Heart left ventricle (tissue), 13 donors: Measurements from ENCODE around the gene SEZ6L2.

Source experiments
- POLR2A ChIP-seq, 2 donors: fragments of 450-650 bp; IDR thresholded peaks; one replicate each; pipeline ENCODE4 v1.6.1; 2017; ENCODE audit warnings: antibody characterized with exemption in 2 of 2, mild to moderate bottlenecking in 2 of 2, moderate library complexity in 2 of 2
- TF ChIP-seq, protein P1 (sequence below), 12 donors: fragments of 200-600 bp; sonication (generic) in 4 of 12; IDR thresholded peaks; one replicate each; pipeline versions ENCODE4 v1.5.0 to v1.8.0; 2018 to 2022; ENCODE audit warnings: antibody characterized with exemption in 12 of 12, mild to moderate bottlenecking in 5 of 12
- donor health status: ischemic (EF 13 %, LVEDD 7.1; RV severe dilation, severe dysfunction).
- donor health status: DM: no; HTN: yes; CAD: no.
- donor health status: DM: no; HTN: no; CAD: no.
- donor health status: ischemic (EF 25% LVEDD 6.9; RV normal size, moderate dysfunction).
- donor health status: ischemic (EF 25% LVEDD 5.7; RV mildly dilated, moderate dysfunction).
- donor health status: ischemic (EF 35%, LVEDD 5.7; RV mildly dilated, moderate dysfunction).
- donor health status: nonischemic (EF 11% LVEDD 7.7; RV severe dilation, severe dysfunction).
- donor health status: DM: yes; HTN: yes; CAD: no.
- donor health status: PGD.
- donor health status: ischemic (EF 29% LVEDD 5.4; RV normal size, mild dysfunction).
- donor health status: nonischemic (EF 23%, LVEDD 6.1; RV moderate dilation, normal function).

GRCh38 chr16:29873319-29873718 lies 26.0 kb downstream of the SEZ6L2 start:
- no peak for TF ChIP-seq POLR2A (IDR thresholded peaks at IDR 0.05)
- TF ChIP-seq, protein P1, sequence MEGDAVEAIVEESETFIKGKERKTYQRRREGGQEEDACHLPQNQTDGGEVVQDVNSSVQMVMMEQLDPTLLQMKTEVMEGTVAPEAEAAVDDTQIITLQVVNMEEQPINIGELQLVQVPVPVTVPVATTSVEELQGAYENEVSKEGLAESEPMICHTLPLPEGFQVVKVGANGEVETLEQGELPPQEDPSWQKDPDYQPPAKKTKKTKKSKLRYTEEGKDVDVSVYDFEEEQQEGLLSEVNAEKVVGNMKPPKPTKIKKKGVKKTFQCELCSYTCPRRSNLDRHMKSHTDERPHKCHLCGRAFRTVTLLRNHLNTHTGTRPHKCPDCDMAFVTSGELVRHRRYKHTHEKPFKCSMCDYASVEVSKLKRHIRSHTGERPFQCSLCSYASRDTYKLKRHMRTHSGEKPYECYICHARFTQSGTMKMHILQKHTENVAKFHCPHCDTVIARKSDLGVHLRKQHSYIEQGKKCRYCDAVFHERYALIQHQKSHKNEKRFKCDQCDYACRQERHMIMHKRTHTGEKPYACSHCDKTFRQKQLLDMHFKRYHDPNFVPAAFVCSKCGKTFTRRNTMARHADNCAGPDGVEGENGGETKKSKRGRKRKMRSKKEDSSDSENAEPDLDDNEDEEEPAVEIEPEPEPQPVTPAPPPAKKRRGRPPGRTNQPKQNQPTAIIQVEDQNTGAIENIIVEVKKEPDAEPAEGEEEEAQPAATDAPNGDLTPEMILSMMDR (IDR thresholded peaks at IDR 0.05), result no peak
